ENCODE measurements around the gene HEXD.

- TF ChIP-seq, protein P1, sequence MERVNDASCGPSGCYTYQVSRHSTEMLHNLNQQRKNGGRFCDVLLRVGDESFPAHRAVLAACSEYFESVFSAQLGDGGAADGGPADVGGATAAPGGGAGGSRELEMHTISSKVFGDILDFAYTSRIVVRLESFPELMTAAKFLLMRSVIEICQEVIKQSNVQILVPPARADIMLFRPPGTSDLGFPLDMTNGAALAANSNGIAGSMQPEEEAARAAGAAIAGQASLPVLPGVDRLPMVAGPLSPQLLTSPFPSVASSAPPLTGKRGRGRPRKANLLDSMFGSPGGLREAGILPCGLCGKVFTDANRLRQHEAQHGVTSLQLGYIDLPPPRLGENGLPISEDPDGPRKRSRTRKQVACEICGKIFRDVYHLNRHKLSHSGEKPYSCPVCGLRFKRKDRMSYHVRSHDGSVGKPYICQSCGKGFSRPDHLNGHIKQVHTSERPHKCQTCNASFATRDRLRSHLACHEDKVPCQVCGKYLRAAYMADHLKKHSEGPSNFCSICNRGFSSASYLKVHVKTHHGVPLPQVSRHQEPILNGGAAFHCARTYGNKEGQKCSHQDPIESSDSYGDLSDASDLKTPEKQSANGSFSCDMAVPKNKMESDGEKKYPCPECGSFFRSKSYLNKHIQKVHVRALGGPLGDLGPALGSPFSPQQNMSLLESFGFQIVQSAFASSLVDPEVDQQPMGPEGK (CRISPR knock-in tag; IDR thresholded peaks at IDR 0.05; ENCODE audit: borderline replicate concordance), result no peak
- TF ChIP-seq, protein P2, sequence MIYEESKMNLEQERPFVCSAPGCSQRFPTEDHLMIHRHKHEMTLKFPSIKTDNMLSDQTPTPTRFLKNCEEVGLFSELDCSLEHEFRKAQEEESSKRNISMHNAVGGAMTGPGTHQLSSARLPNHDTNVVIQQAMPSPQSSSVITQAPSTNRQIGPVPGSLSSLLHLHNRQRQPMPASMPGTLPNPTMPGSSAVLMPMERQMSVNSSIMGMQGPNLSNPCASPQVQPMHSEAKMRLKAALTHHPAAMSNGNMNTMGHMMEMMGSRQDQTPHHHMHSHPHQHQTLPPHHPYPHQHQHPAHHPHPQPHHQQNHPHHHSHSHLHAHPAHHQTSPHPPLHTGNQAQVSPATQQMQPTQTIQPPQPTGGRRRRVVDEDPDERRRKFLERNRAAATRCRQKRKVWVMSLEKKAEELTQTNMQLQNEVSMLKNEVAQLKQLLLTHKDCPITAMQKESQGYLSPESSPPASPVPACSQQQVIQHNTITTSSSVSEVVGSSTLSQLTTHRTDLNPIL (CRISPR knock-in tag; IDR thresholded peaks at IDR 0.05; ENCODE audit: low read depth), result no peak
- TF ChIP-seq ZNF565 (CRISPR knock-in tag; conservative IDR thresholded peaks at IDR 0.05; ENCODE audit: low read depth), result no peak
- TF ChIP-seq ISL1 (CRISPR knock-in tag; IDR thresholded peaks at IDR 0.05), result no peak
- TF ChIP-seq TOX (CRISPR knock-in tag; IDR thresholded peaks at IDR 0.05; ENCODE audit: borderline replicate concordance), result no peak
- TF ChIP-seq ZNF8 (CRISPR knock-in tag; IDR thresholded peaks at IDR 0.05), result no peak
- TF ChIP-seq BACH2 (CRISPR knock-in tag; IDR thresholded peaks at IDR 0.05; ENCODE audit: borderline replicate concordance), result no peak
- no peak for TF ChIP-seq ZFP3 (CRISPR knock-in tag; IDR thresholded peaks at IDR 0.05)
- no peak for TF ChIP-seq CSDC2 (CRISPR knock-in tag; IDR thresholded peaks at IDR 0.05)
- TF ChIP-seq ARNTL (CRISPR knock-in tag; IDR thresholded peaks at IDR 0.05; ENCODE audit: borderline replicate concordance, low read depth), result no peak
These were observed 23.7 kb downstream of the HEXD start for GRCh38 chr17:82441691-82442487.
